SK-N-SH (cell line): Measurements from ENCODE around the gene SFXN4. TPM values are rescaled to one million over a fixed set of nuclear protein-coding genes. Genes with fewer than 3 reads are reported as not detected.
"Not testable (repeated sequence)": the region's sequence is repeated elsewhere in the genome, so short reads cannot be mapped to it uniquely, and the experiment has no call there.

Experiments used
- CTCF ChIA-PET: fragments of 300-600, 350-600 bp; formaldehyde crosslinking; extraction: SDS; loops from one replicate; lab custom pipeline; 2021; lab: Yijun Ruan, JAX
- POLR2A ChIA-PET: fragments of 350-600 bp; sonication (Branson Sonifier 250); formaldehyde crosslinking; extraction: SDS; loops from one replicate; lab custom pipeline; 2020; ENCODE audit warnings: antibody characterized with exemption, inconsistent platforms; lab: Yijun Ruan, JAX
- DNase-seq: peaks from one replicate; pipeline ENCODE4 v3.0.0; 2012
- H2AFZ ChIP-seq: fragments of 200-600 bp; sonication (generic); 2 replicates; pipeline ENCODE4 v1.8.1; 2016; ENCODE audit warnings: antibody characterized with exemption, mild to moderate bottlenecking, low read depth
- H3F3A ChIP-seq: fragments of 200-600 bp; sonication (generic); replicated peaks from 2 replicates; pipeline ENCODE3; 2016; ENCODE audit warnings: antibody characterized with exemption, mild to moderate bottlenecking; ENCODE audit not compliant: insufficient read depth
- H3K27ac ChIP-seq, 2 experiments: fragments of 200-500 bp in 1 of 2; fragments of 200-600 bp in 1 of 2; sonication (Bioruptor generic) in 1 of 2; sonication (generic), shearing (Covaris generic) in 1 of 2; 2 replicates each; pipeline versions ENCODE4 v1.5.1 to v1.6.1; 2014 to 2016; ENCODE audit warnings: low read depth in 2 of 2, inconsistent platforms in 1 of 2, low read length in 1 of 2, mild to moderate bottlenecking in 1 of 2, mixed read lengths in 1 of 2
- H3K27me3 ChIP-seq: fragments of 200-600 bp; sonication (generic), shearing (Covaris generic); 2 replicates; pipeline ENCODE4 v1.6.1; 2016; ENCODE audit warnings: mixed run types; ENCODE audit not compliant: insufficient read depth
- H3K36me3 ChIP-seq, 2 experiments: fragments of 200-500 bp in 1 of 2; fragments of 200-600 bp in 1 of 2; sonication (Bioruptor generic) in 1 of 2; sonication (generic) in 1 of 2; replicated peaks in 1 of 2; 2 replicates each; pipeline versions ENCODE3 to v1.5.1; 2014 to 2016; ENCODE audit warnings: low read length in 1 of 2, mild to moderate bottlenecking in 1 of 2; ENCODE audit not compliant: insufficient read depth in 2 of 2, control insufficient read depth in 1 of 2
- H3K4me1 ChIP-seq, 2 experiments: fragments of 200-500 bp in 1 of 2; fragments of 200-600 bp in 1 of 2; sonication (Bioruptor generic) in 1 of 2; sonication (generic), shearing (Covaris generic) in 1 of 2; 2 replicates each; pipeline versions ENCODE4 v1.5.1 to v1.6.1; 2014 to 2016; ENCODE audit warnings: low read depth in 1 of 2, low read length in 1 of 2, mixed run types in 1 of 2; ENCODE audit not compliant: insufficient read depth in 2 of 2, control insufficient read depth in 1 of 2
- H3K4me2 ChIP-seq: fragments of 200-600 bp; sonication (generic), shearing (Covaris generic); 2 replicates; pipeline ENCODE4 v1.6.1; 2017; ENCODE audit warnings: mixed run types
- H3K4me3 ChIP-seq, 2 experiments: fragments of 200-500 bp in 1 of 2; fragments of 200-600 bp in 1 of 2; sonication (Bioruptor generic) in 1 of 2; sonication (generic), shearing (Covaris generic) in 1 of 2; 2 replicates each; pipeline versions ENCODE4 v1.5.1 to v1.8.1; 2014 to 2016; ENCODE audit warnings: low read depth in 2 of 2, inconsistent platforms in 1 of 2, low read length in 1 of 2, mild to moderate bottlenecking in 1 of 2, mixed read lengths in 1 of 2, moderate library complexity in 1 of 2
- H3K79me2 ChIP-seq: fragments of 200-600 bp; sonication (generic); 2 replicates; pipeline ENCODE4 v1.8.1; 2017; ENCODE audit warnings: mild to moderate bottlenecking; ENCODE audit not compliant: insufficient read depth
- H3K9ac ChIP-seq: fragments of 200-600 bp; sonication (generic); 2 replicates; pipeline ENCODE4 v1.6.1; 2017; ENCODE audit warnings: mixed run types
- H3K9me2 ChIP-seq: fragments of 200-600 bp; sonication (generic); 2 replicates; pipeline ENCODE4 v1.6.1; 2017; ENCODE audit warnings: mixed run types
- H3K9me3 ChIP-seq: fragments of 200-600 bp; sonication (generic); 2 replicates; pipeline ENCODE4 v1.6.1; 2017; ENCODE audit warnings: mixed run types, mild to moderate bottlenecking, moderate library complexity
- H4K20me1 ChIP-seq: fragments of 200-600 bp; sonication (generic); 2 replicates; pipeline ENCODE4 v1.6.1; 2017; ENCODE audit warnings: mild to moderate bottlenecking, mixed run types; ENCODE audit not compliant: insufficient read depth
- ELF1 ChIP-seq: IDR thresholded peaks from 2 replicates; pipeline ENCODE4 v1.4.0; 2012
- FOXJ3 ChIP-seq: sonication (generic); formaldehyde crosslinking; IDR thresholded peaks from 2 replicates; pipeline ENCODE4 v1.5.1; 2020; ENCODE audit warnings: mild to moderate bottlenecking, missing genetic modification reagents
- GATA2 ChIP-seq: sonication (generic); formaldehyde crosslinking; IDR thresholded peaks from 2 replicates; pipeline ENCODE4 v1.5.0; 2020; ENCODE audit warnings: mild to moderate bottlenecking, missing genetic modification reagents
- MXI1 ChIP-seq: IDR thresholded peaks from 2 replicates; pipeline ENCODE4 v1.6.1; 2012; ENCODE audit warnings: mild to moderate bottlenecking, low read depth, low read length, improper control_type of control experiment
- RAD21 ChIP-seq: IDR thresholded peaks from 2 replicates; pipeline ENCODE4 v1.6.1; 2012; ENCODE audit warnings: mild to moderate bottlenecking, low read length
- TCF12 ChIP-seq: IDR thresholded peaks from 2 replicates; pipeline ENCODE4 v1.4.0; 2012
- YY1 ChIP-seq: IDR thresholded peaks from 2 replicates; pipeline ENCODE4 v1.4.0; 2012; ENCODE audit warnings: low read depth, mild to moderate bottlenecking
- WGBS: methylation state at CpG from one replicate; pipeline ENCODE4 v1.1.6; 2017; ENCODE audit warnings: low lambda C conversion rate; 5-methylcytosine and 5-hydroxymethylcytosine counted together
- polyA plus RNA-seq, 3 experiments: library from polyadenylated mRNA; depleted of rRNA; stranded (reverse); fragments of >200 nt; gene quantifications; 2 replicates each; pipeline ENCODE4 v1.2.3, GENCODE V29; 2012
- TF ChIP-seq, protein P1 (sequence below): IDR thresholded peaks from 2 replicates; pipeline ENCODE4 v1.4.0; 2012; ENCODE audit warnings: low read depth
- TF ChIP-seq, protein P2 (sequence below): fragments of 200-600 bp; sonication (generic); IDR thresholded peaks from 2 replicates; pipeline ENCODE4 v1.6.1; 2017; ENCODE audit warnings: antibody characterized with exemption, mild to moderate bottlenecking, moderate library complexity

Gene SFXN4
- polyA plus RNA-seq, 1 of the 3 experiments (the other 2 are of a cell fraction), result 24.2 TPM

DNA sequence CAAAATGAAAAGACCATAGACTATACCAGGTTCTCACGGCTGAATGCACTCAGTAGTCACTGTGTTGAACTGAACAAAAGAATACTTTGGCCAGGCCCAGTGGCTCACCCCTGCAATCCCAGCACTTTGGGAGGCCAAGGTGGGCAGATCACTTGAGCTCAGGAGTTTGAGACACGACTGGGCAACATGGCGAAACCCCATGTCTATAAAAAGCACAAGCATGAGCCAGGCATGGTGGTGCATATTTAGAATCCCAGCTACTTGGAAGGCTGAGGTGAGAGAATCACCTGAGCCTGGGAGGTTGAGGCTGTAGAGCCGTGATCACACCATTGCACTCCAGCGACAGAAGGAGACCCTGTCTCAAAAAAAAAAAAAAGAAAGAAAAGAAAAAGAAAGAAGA, 12.5 kb downstream of the SFXN4 start:
- Histone ChIP-seq H3K9ac (no peak overlapping the region), H3K27me3 (no peaks in the 10 kb centered on the region), H3K9me2 (no peaks in the 10 kb centered on the region), H3K79me2 (no peaks in the 10 kb centered on the region), H3F3A (peaks cover 3% of the 10 kb centered on the region), H4K20me1 (no peaks in the 10 kb centered on the region), H3K4me3 (no peak overlapping the region), H3K4me1 (no peaks in the 10 kb centered on the region), H2AFZ (no peak overlapping the region), H3K4me2 (no peak overlapping the region), H3K9me3 (no peaks in the 10 kb centered on the region), H3K36me3 (peaks cover 10 to 20% of the 10 kb centered on the region in 2 experiments), H3K27ac (no peak overlapping the region)
- ChIA-PET CTCF (no interaction called here), POLR2A (interaction anchor here (0.9 kb wide), 1 partner anchor 17 kb away, joined by 3 read pairs; no protein-coding TSS in a partner anchor)
- TF ChIP-seq ELF1 (no peak), TCF12 (no peak), FOXJ3 (no peak)
- TF ChIP-seq, protein P1, sequence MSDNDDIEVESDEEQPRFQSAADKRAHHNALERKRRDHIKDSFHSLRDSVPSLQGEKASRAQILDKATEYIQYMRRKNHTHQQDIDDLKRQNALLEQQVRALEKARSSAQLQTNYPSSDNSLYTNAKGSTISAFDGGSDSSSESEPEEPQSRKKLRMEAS, result no peak
- WGBS, result 99% methylated on average over 5 of the region's 5 CpGs
- no peak for DNase-seq

DNA sequence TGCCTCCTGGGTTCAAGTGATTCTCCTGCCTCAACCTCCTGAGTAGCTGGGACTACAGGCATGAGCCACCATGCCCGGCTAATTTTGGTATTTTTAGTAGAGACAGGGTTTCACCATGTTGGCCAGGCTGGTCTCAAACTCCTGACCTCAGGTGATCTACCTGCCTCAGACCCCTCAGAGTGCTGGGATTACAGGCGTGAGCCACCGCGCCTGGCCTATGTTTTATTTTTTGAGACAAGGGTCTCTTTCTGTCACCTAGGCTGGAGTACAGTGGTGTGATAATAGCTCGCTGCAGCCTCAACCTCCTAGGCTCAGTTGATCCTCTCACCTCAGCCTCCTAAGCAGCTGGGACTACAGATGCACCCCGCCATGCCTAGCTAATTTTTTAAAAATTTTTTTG, 13.9 kb downstream of the SFXN4 start:
- WGBS, result 85% methylated on average over 6 of the region's 6 CpGs
- H4K20me1 ChIP-seq, H2AFZ ChIP-seq, H3K4me1 ChIP-seq, H3K27me3 ChIP-seq, POLR2A ChIA-PET, H3K27ac ChIP-seq, H3K4me3 ChIP-seq, H3K9ac ChIP-seq, DNase-seq, H3K9me2 ChIP-seq, H3K4me2 ChIP-seq, CTCF ChIA-PET, H3K9me3 ChIP-seq, H3K79me2 ChIP-seq, H3F3A ChIP-seq: not testable (repeated sequence)
- peaks cover 8 to 16% of the 10 kb centered on the region in 2 experiments for H3K36me3 ChIP-seq

DNA sequence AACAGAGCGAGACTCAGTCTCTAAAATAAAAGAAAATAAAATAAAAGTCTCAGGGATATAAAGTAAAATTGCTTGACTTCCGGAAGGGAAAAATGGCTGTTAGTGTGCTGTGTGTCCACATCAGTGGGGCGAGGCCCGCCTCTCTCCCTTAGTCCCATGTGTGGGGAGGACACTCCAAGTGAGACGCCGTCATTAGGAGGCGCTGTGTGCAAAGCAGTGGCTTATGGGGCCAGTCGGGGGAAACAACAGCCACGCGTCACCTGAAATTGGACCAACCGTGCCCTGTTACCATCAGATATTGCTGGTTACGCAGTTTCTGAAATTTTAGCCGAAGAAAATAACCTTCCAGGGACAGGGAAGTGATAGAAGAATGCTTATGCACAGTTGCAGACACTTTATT, 15.8 kb downstream of the SFXN4 start:
- no peak overlapping the region for H3K9ac ChIP-seq
- TF ChIP-seq MXI1 (no peak), GATA2 (CRISPR knock-in tag) (no peak), YY1 (no peak), RAD21 (peak; percentile 22; the same call in 1 of the 2 replicates)
- TF ChIP-seq, protein P2, sequence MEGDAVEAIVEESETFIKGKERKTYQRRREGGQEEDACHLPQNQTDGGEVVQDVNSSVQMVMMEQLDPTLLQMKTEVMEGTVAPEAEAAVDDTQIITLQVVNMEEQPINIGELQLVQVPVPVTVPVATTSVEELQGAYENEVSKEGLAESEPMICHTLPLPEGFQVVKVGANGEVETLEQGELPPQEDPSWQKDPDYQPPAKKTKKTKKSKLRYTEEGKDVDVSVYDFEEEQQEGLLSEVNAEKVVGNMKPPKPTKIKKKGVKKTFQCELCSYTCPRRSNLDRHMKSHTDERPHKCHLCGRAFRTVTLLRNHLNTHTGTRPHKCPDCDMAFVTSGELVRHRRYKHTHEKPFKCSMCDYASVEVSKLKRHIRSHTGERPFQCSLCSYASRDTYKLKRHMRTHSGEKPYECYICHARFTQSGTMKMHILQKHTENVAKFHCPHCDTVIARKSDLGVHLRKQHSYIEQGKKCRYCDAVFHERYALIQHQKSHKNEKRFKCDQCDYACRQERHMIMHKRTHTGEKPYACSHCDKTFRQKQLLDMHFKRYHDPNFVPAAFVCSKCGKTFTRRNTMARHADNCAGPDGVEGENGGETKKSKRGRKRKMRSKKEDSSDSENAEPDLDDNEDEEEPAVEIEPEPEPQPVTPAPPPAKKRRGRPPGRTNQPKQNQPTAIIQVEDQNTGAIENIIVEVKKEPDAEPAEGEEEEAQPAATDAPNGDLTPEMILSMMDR, result peak; percentile 33
- TF ChIP-seq, all 33 proteins: peak for 2
- CTCF ChIA-PET, result interaction anchor here (0.8 to 1.6 kb wide), 2 partner anchors 10 to 11 kb away, joined by 3 read pairs; no protein-coding TSS in a partner anchor
- Histone ChIP-seq H3K79me2 (no peaks in the 10 kb centered on the region), H3K9me2 (no peaks in the 10 kb centered on the region), H2AFZ (no peak overlapping the region), H3K27me3 (no peaks in the 10 kb centered on the region), H3F3A (peaks cover 3% of the 10 kb centered on the region), H3K27ac (no peak overlapping the region), H3K36me3 (peaks cover 8 to 10% of the 10 kb centered on the region in 2 experiments), H3K4me3 (no peak overlapping the region), H4K20me1 (no peaks in the 10 kb centered on the region), H3K4me2 (no peak overlapping the region), H3K9me3 (no peaks in the 10 kb centered on the region), H3K4me1 (no peaks in the 10 kb centered on the region)
- POLR2A ChIA-PET, result no interaction called here
- 84% methylated on average over 11 of the region's 13 CpGs for WGBS
- DNase-seq, result peak; percentile 34
